Lower leg skin (tissue), 4 donors: ENCODE data around the gene C11orf98. TPM values are rescaled to one million over a fixed set of nuclear protein-coding genes. Genes with fewer than 3 reads are reported as not detected.
"Not testable (repeated sequence)": the region's sequence is repeated elsewhere in the genome, so short reads cannot be mapped to it uniquely, and the experiment has no call there.

Source experiments
- DNase-seq, 2 donors: peaks; one replicate each; pipeline ENCODE4 v3.0.0-alpha.2; 2019; ENCODE audit warnings: low spot score in 2 of 2
- H3K4me3 ChIP-seq: fragments of 200-600 bp; sonication (generic); 2 replicates; pipeline ENCODE4 v1.5.1; 2017; ENCODE audit warnings: mild to moderate bottlenecking, low read depth; ENCODE audit not compliant: poor library complexity, severe bottlenecking
- CTCF ChIP-seq, 3 donors: fragments of 450-650 bp; IDR thresholded peaks; one replicate each; pipeline ENCODE4 v1.5.1; 2016; ENCODE audit warnings: antibody characterized with exemption in 3 of 3, mild to moderate bottlenecking in 3 of 3, moderate library complexity in 2 of 3
- POLR2A ChIP-seq, 2 donors: fragments of 450-650 bp; IDR thresholded peaks; one replicate each; pipeline ENCODE4 v1.6.1; 2016 to 2017; ENCODE audit warnings: antibody characterized with exemption in 2 of 2, mild to moderate bottlenecking in 1 of 2, moderate library complexity in 1 of 2
- WGBS, 2 donors: methylation state at CpG; one replicate each; pipeline ENCODE4 v1.1.5; 2018; 5-methylcytosine and 5-hydroxymethylcytosine counted together
- intact Hi-C: fragments of 100-400 bp; cut with DNase I; formaldehyde crosslinking; loops from one replicate; pipeline ENCODE4 v1.15.0; 2023; ENCODE audit warnings: low total_unique reads
- total RNA-seq, 4 donors: library from RNA; depleted of rRNA; stranded (reverse); fragments of >200 nt; gene quantifications; one replicate each; pipeline ENCODE4 v1.1.0, GENCODE V29; 2016

C11orf98 gene
- total RNA-seq, 4 donors from 2014 or later: 21.3 to 58.4 (median 31.4) TPM

- peak; percentile 92 to 99 for DNase-seq
- 8 to 11% methylated on average over 28 to 41 of the region's 73 CpGs for WGBS, 2 donors
- peak overlapping the region; percentile 65 for H3K4me3 ChIP-seq
- intact Hi-C loops: loop anchor here (10.0 kb wide), 1 partner anchor 321 kb away; no protein-coding TSS in a partner anchor
- TF ChIP-seq CTCF (IDR thresholded peaks at IDR 0.05) (no peak), POLR2A (IDR thresholded peaks at IDR 0.05) (no peak)
These were observed 41.2 kb upstream of the C11orf98 start for GRCh38 chr11:62705880-62706849.

GRCh38 chr11:62705413-62705812, 40.4 kb upstream of the C11orf98 start:
- no peak overlapping the region for H3K4me3 ChIP-seq
- no peak for DNase-seq
- 37 to 53% methylated on average over 7 of the region's 7 CpGs for WGBS, 2 donors
- TF ChIP-seq CTCF (IDR thresholded peaks at IDR 0.05) (no peak), POLR2A (IDR thresholded peaks at IDR 0.05) (no peak)
- intact Hi-C loops: loop anchor here (10.0 kb wide), 1 partner anchor 321 kb away; no protein-coding TSS in a partner anchor

GRCh38 chr11:62703921-62704320, 38.9 kb upstream of the C11orf98 start:
- DNase-seq, H3K4me3 ChIP-seq: not testable (repeated sequence)
- intact Hi-C loops: loop anchor here (10.0 kb wide), 1 partner anchor 319 kb away; no protein-coding TSS in a partner anchor
- 84 to 86% methylated on average over 4 of the region's 4 CpGs for WGBS, 2 donors

- no peak for DNase-seq
- intact Hi-C loops: loop anchor here (10.0 kb wide), 1 partner anchor 317 kb away; no protein-coding TSS in a partner anchor
- TF ChIP-seq CTCF (IDR thresholded peaks at IDR 0.05): no peak
- TF ChIP-seq POLR2A (IDR thresholded peaks at IDR 0.05): no peak
- no peak overlapping the region for H3K4me3 ChIP-seq
- 90% methylated on average over 11 of the region's 11 CpGs for WGBS, 2 donors
These were observed 37.2 kb upstream of the C11orf98 start for GRCh38 chr11:62702246-62702645.

- no peak overlapping the region for H3K4me3 ChIP-seq
- peak; percentile 77 to 96 for DNase-seq
- no peak for TF ChIP-seq POLR2A (IDR thresholded peaks at IDR 0.05)
- peak in 1 of 3 donors; percentile 40 for TF ChIP-seq CTCF (IDR thresholded peaks at IDR 0.05)
- WGBS, 2 donors: 40 to 44% methylated on average over 14 of the region's 14 CpGs
- intact Hi-C loops: loop anchor here (10.0 kb wide), 1 partner anchor 100 kb away; the partner anchor contains the start of gene TUT1
These were observed 29.6 kb upstream of the C11orf98 start for GRCh38 chr11:62694455-62695167.

GRCh38 chr11:62693624-62694023, 28.6 kb upstream of the C11orf98 start:
- not testable (repeated sequence) for DNase-seq, H3K4me3 ChIP-seq
- intact Hi-C loops: loop anchor here (10.0 kb wide), 1 partner anchor 99 kb away; the partner anchor contains the start of gene TUT1
- WGBS, 2 donors: 55 to 62% methylated on average over 4 of the region's 4 CpGs
